Measurements from ENCODE around the gene PARP3.
"Not testable (repeated sequence)": the region's sequence is repeated elsewhere in the genome, so short reads cannot be mapped to it uniquely, and the experiment has no call there.

PARP3 gene

GRCh38 chr3:51941798-51942602 is at the start of gene PARP3, which contains the start of gene RRP9:
PARP3 (plus strand) TSS chr3:51942363; CDS start chr3:51943356, 993 bp downstream.
RRP9 (minus strand) TSS chr3:51941904; CDS start chr3:51941867, 37 bp downstream.
- peak; percentile 91 to 92 for ATAC-seq

- ATAC-seq: no peak
These were observed 47.8 kb upstream of the PARP3 start for GRCh38 chr3:51894391-51894790.

- no peak for ATAC-seq
These were observed 47.2 kb upstream of the PARP3 start for GRCh38 chr3:51894939-51895338.

DNA sequence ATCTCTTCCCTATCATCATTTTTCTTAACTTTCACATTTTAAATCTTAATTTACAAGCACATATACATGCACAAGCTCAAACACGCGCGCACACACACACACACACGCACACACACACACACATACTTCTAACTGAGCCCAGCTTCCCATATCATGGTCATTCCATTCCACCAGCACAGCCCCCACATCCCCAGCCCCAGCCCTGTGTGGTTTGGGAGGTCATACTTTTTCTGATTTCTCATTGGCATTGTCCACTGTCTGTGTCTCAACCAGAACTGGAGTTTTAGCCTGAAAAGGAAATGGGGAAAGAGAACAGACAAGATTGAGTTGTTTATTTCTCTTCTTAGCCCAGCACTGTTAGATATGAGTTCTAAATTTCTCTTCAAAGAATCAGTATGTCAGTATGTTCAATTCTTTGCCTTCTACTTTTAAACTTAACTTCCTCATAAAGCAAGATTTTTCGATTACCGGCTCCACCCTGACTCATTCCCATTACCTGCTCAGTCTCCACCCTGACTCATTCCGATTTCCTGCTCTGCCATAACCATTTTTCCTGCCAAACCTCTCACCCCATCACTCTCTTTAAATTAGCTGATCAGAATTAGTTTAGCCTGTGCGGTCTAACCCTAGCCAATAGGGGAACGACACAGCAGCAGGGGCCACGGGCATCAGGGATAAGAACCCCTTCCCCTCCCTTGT is 45.4 kb upstream of the PARP3 start:
- no peak for ATAC-seq

DNA sequence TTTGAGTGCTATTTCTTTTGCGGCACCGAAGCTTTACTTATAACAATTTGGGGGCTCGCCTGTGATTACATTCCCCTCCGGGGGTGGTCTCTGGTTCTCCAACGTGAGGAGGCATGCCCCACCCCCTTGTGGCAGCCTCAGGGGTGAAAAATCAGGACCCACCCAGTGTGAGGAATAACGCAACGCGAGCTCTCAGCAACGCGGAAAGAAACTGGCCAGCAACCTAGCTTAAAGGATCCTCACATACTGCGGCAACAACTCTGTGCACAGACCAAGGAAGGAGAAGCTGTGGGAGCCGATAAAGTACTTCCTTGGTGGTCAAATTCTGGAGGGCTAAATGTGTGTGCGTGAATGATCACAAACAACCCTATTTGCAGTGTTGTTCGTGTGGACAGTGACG is 44.8 kb upstream of the PARP3 start:
- ATAC-seq: no peak

DNA sequence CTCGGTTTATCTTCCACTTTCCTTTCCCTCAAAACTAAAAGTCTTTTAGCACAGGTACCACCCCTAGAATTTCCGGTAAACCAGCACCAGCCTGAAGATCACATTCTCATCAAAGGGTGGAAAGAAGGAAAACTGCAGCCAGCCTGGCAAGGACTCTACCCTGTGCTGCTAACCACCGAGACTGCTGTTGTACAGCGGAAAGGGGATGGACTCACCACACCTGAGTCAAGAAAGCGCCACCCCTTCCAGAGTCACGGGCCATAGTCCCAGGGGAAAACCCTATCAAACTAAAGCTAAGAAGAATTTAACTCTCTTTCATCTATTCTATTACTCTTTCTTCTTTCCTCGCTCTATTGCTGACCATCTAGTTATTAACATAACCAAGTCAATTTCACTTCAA is 42.1 kb upstream of the PARP3 start:
- not testable (repeated sequence) for ATAC-seq

GRCh38 chr3:51902361-51902760 is 39.8 kb upstream of the PARP3 start:
- peak; percentile 56 to 72 for ATAC-seq

DNA sequence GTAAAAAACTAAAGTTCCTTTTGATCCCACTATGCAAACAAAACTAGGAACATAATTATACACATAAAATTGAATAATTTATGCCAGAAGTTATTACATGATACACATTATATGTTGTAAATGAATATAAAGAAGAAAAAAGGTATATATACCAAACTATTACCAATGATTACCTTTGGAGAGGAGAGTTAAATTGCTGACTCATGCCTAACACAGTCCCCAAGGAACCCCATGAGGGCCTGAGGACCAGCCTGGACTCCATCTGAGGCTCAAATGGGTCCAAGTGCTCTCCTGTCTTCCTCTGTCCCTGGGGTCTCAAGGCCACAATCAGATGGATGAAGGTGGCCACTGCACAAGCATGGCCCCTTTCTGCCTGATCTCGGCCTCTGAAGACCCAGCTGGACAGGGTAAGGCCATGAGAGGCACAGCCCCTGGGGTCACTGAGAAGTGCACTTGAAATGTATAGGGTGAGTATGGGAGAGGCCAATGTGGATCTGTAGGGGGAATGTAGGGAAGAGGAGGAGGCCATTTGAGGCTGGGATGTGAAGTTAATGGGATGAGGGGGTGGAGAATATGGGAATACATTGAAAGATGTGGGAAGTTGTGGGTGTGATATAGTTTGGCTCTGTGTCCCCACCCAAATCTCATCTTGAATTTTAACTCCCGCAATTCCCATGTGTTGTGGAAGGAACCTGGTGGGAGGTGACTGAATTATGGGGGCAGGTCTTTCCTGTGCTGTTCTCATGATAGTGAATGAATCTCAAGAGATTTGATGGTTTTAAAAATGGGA is 37.9 kb upstream of the PARP3 start:
- ATAC-seq: no peak

- no peak for ATAC-seq
These were observed 34.1 kb upstream of the PARP3 start for GRCh38 chr3:51908026-51908425.

DNA sequence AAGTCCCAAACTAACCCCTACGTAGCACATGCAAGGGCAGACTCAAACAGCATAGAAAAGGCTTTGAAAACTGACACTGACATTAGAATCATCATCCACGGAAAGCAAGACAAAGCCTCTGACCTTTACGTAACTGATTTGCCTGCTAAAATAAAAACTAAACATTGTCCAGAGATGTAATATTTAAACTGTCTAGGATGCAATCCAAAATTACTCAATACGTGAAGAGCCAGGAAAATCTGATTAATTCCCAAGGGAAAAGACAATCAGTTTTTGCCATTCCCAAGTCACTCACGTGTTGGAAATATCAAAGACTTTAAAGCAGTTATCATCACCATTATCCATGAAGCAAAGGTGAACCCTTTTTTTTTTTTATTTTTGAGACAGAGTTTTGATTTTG is 25.7 kb upstream of the PARP3 start:
- no peak for ATAC-seq

GRCh38 chr3:51921081-51921578 is 21.0 kb upstream of the PARP3 start:
- ATAC-seq: no peak

GRCh38 chr3:51927061-51927977 is 14.8 kb upstream of the PARP3 start:
- no peak for ATAC-seq

DNA sequence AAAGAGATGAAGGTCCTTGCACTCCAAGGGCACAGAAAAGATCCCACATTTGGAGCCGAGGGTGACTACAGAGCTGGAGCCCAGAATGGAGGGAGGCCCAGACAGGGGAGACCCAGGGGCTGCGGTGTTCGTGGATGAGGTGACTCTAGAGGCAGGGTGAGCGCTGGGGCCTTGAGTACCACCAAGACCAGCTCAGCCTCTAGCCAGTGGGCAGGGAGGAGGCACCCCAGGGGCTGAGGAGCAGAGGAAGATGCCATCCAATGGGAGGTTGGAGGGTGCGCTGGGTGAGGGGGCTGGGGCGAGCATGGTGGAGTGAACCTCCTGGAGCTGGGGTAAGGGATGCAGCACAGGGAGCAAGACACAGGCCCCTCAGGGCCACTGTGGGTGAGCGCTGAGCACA is 13.7 kb upstream of the PARP3 start:
- no peak for ATAC-seq

- not testable (repeated sequence) for ATAC-seq
These were observed 13.2 kb upstream of the PARP3 start for GRCh38 chr3:51928981-51929380.

DNA sequence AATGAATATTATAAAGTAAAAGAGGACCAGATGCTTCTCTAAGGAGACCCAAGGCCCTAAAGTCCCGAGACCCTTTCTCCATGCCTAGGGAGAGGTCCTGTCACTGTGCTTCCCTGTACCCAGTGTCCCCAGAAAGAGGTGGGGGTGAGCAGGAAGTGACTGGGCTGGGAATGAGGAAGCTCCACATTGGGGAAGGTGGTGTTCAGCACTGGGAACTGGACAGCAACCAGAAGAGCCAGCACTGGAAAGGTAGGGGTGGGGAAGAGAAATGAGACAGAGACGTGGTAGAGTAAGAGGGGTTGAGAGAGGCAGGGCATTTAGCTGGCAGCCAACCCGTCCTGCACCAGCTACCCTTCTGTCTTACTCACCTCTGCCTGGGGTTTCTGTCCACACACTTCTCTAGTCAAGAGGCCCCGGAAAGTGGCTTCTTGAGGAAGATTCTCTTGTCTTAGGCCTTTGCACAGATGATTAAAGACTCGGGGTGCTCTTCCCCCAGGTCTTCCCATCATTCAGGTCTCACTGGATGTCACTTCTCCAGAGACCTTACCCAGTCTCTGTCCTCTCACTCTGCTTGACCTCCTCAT is 12.7 kb upstream of the PARP3 start:
- no peak for ATAC-seq

DNA sequence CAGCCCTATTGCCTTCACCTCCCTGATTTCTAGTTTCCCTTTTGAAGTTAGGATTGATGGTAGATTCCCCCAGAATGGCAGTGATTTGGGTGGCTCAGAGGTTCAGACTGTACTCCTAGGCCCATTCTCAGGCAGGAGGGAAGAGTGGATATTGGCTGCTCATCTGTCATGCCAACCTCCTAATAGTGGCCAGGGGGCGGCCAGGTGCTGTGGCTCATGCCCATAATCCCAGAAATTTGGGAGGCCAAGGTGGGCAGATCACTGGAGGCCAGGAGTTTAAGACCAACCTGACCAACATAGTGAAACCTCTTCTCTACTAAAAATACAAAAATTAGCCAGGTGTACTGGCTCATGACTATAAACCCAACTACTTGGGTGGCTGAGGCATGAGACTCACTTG is 11.7 kb upstream of the PARP3 start:
- no peak for ATAC-seq

DNA sequence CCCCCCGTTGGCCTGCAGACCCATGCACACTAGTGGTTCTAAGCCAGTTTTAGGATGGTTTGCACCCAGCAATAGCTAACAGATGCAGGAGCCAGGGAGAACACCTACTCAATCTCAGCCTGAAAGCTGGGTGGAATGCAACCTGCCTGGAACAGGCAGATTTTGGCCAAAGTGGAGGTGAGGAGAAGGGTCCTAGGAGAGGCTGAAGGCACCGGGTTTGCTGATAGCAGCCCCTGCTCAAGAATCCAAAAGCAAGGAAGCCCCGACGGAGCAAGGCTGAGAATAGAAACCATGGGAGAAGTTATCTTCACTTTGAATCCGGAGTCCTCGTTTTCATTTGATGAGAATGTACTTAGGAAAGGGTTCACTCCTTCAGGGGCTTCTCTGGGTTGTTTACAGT is 10.4 kb upstream of the PARP3 start:
- no peak for ATAC-seq

DNA sequence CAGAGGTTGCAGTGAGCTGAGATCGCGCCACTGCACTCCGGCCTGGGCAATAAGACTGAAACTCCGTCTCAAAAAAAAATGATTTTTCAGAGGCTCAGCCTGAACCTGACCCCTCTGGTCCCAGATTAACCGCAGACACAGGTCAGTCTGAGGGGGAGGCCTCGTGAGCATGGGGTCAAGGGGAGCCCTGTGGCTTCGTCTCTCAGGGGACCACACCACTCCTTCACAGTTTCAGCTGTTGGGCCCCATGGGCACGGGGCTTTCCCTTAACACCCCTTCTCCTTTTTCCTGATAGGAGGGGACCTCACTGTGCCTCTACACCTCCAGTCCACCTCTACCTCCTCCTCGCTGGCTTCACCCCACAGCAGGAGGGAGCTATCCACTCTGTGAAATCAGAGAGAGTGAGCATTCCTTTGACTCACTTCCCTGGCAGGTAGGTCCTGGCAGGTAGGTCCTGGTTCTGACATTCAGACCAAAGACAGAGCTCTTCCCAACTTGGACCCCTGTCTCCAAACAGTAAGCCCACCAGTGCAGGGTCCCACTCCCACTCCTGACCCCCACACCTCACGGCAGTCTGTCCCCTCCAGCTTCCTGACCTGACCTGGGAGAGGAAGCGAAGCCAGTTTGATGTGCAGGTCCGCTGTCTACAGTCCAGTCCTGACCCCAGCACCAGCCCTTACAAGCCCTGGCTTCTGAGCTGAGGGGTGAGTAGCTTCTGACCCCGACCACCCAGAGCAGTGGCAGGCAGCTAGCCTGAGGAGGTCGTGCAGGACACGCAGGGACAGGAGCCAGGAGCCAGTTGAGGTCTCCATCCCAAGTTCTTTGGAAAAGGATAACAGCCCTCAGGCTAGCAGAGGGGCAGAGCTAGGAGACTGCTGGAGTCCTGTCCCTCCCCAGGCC is 9.4 kb upstream of the PARP3 start:
- ATAC-seq: peak in 1 of 2 donors; percentile 9

DNA sequence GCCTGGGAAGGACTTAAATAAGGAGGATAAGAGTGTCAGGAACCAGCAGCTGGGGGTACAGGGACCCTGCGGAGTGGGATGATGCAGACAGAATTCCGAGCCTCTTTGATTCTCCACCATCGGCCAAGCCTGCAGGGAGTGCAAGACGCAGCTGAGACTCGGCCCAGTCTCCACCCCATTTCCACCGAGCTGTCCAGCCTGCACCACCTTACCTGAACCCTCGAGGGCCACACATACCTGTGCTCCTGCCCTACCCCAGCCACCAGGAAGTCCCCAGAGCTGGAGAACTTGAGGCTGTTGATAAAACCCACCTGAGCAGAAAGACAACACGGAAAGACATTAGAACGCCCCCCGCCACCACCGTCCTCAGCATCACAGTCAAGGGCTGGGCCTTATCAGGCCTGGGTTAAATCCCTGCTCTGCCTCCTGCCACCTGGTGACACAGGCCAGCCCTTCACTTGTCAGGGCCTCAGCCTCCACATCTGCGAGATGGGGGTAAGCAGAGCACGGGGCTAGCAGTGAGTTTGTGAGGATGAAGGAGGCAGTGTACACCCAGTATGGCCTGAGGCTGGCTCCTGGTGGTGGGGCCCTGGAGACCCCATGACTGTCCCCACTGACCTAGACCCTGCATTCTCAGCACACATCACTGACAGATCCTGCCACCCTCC is 8.6 kb upstream of the PARP3 start:
- ATAC-seq: peak in 1 of 2 donors; percentile 19
